HG03159 (cell line): ENCODE data around the gene C6orf58.
"Not testable (repeated sequence)": the region's sequence is repeated elsewhere in the genome, so short reads cannot be mapped to it uniquely, and the experiment has no call there.

Experiments
- ATAC-seq: cut with Tn5 transposase; IDR thresholded peaks from one replicate; pipeline ENCODE4 v1.9.1; 2021; ENCODE audit warnings: mild to moderate bottlenecking, moderate library complexity; ENCODE audit not compliant: unreplicated experiment

Gene C6orf58

GRCh38 chr6:127589135-127589534 lies 12.2 kb downstream of the C6orf58 start:
- ATAC-seq: no peak

DNA sequence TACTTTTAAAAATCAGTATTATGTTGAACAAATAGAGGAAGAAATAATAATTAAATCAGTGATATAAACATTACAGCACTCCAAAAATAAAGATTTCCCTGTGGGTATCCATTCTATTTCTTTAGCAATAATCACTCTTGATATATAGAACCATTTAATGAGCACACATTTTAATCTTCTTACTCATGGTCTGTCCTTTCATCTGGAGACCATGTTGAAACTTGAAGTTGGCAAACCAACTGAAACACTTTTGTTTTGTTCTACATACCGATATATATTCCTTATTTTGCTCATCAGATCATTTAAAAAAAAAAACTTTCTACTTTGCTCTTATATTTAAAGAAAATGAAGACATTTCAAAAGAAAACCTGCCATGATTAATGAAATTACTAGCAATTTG lies 13.4 kb downstream of the C6orf58 start:
- ATAC-seq: no peak

GRCh38 chr6:127592964-127593363 lies 16.0 kb downstream of the C6orf58 start:
- no peak for ATAC-seq

- not testable (repeated sequence) for ATAC-seq
Observed at GRCh38 chr6:127593456-127593855, 16.5 kb downstream of the C6orf58 start.

GRCh38 chr6:127606131-127606562 lies 29.2 kb downstream of the C6orf58 start:
- ATAC-seq: no peak

DNA sequence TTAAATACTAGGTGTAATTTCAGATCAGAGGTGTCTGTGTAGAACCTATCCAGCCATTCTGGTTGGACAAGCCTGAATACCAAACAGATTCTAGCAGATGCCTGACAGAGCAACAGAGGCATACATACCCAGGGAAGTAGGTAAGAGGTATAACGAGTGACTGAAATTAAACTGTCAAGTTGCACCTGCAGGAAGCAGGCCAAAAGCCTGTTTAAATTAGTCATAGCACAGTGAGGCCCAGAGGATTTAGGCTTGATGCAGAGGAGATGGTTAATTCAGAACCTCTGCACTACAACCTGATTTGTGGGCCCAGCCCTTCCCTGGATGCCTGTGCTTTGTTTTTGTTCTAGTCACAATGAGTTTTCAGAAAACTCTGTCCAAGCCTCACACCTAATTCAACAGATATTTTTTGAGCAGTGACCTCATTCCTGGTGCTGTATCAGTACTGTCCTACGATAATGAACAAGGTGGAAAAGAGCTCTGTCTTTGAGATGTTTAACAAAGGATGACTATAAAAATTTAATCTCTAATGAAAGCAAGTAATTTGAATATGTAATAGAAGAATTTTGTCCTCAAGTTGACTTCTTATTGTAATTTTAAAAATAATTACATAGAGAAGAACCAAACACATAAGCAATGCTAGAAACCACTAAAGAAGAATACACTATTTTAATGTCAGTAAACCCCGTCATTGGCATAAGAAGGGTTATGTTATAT lies 31.7 kb downstream of the C6orf58 start:
- ATAC-seq: no peak

DNA sequence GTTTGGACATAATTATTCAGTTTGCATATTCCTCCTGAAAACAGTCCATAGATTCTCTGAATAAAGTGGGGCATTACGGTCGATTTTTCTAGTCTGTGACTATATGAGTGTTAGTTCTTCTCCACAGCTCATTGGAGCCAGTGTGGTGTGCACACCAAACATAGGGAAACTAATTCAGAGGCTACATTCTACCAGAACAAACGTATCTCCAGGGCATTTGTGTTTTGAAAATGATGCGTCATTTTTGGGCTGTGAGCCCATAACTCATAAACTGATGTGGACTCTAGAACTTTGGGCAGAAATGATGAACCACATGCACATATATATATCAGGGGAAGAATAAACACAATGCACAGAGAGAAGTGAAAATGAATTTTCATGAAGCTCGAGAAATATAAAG lies 41.8 kb downstream of the C6orf58 start:
- no peak for ATAC-seq

DNA sequence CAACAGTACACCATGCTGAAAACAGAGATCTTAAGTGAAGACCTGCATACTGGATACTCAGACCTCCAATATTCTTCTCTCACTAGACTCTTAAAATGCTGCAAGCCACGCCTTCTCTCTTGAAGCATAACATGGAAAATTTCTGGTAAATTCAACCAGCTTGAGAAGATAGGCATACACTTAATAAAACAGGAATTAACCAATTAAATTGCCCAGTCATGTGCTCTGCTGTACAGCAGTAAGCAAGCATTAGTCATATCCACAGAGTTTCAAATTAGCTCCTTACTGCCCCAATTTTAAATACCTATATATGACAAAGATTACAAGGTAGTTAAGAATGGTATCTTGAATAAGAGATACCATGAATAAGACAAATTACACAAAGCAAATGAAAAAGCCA lies 53.8 kb downstream of the C6orf58 start:
- no peak for ATAC-seq

DNA sequence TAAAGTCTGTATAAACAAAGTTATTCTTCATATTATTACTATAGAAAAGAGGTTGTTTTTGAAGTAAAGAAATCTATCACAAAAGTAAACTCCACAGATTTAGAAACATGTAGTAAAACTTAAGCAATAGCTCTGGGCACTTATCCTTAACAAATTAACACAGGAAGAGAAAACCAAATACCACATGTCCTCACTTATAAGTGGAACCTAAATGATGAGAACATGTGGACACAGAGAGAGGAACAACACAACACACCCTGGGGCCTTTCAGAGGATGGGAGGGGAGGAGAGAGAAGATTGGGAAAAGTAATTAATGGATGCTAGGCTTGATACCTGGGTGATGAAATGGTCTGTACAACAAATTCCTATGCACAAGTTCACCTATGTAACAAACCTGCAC lies 57.2 kb downstream of the C6orf58 start:
- no peak for ATAC-seq

GRCh38 chr6:127635091-127635490 lies 58.1 kb downstream of the C6orf58 start:
- ATAC-seq: no peak

DNA sequence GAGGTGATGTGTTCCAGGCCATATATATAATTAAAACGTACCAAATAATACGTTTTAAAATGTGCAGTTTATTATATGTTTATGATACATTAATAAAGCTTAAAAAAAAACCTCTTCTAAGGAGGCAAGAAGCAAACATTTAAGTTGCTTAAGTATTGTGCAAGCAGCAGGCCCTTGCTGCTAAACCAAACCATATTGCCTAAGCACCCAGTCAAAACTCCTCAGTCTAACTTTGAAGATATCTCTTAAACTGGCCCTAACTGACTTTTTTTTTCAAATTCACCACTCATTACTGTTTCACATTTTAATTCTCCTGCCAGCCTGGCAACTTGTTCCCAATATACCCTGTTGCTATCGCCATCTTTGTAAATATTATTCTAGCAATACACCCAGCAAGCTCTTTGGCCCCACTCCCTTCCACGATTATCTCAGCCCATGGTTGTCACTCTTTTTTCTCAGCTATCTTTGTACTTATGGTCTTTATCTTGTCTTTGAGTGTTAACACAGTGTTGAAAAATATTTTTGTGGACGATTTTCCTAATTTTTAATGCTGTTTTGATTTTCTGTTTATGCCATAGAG lies 60.9 kb downstream of the C6orf58 start:
- no peak for ATAC-seq
